Endodermal cell (in vitro differentiated cells): ENCODE data around the gene PKP2. TPM values are rescaled to one million over a fixed set of nuclear protein-coding genes. Genes with fewer than 3 reads are reported as not detected.

Experiments
- DNase-seq: peaks from one replicate; pipeline ENCODE4 v3.0.0-alpha.2; 2017
- H3K27ac ChIP-seq: 2 replicates; pipeline ENCODE4 v1.5.1; 2013; ENCODE audit warnings: mild to moderate bottlenecking, low read depth, low read length, moderate library complexity
- H3K27me3 ChIP-seq: 2 replicates; pipeline ENCODE4 v1.6.1; 2013; ENCODE audit warnings: mild to moderate bottlenecking, low read length, moderate library complexity; ENCODE audit not compliant: insufficient read depth, control insufficient read depth, poor library complexity, severe bottlenecking
- H3K36me3 ChIP-seq: 2 replicates; pipeline ENCODE4 v1.7.0; 2013; ENCODE audit warnings: mild to moderate bottlenecking, low read length, moderate library complexity; ENCODE audit not compliant: control insufficient read depth, insufficient read depth
- H3K4me1 ChIP-seq: one replicate; pipeline ENCODE4 v1.7.0; 2013; ENCODE audit warnings: low read length; ENCODE audit not compliant: control insufficient read depth, insufficient read depth
- H3K4me3 ChIP-seq: 2 replicates; pipeline ENCODE4 v1.5.1; 2013; ENCODE audit warnings: mild to moderate bottlenecking, low read length, moderate library complexity
- H3K9ac ChIP-seq: 2 replicates; pipeline ENCODE4 v1.6.1; 2013; ENCODE audit warnings: mild to moderate bottlenecking, low read length, moderate library complexity; ENCODE audit not compliant: poor library complexity, severe bottlenecking; ENCODE audit errors: extremely low read depth
- H3K9me3 ChIP-seq: 2 replicates; pipeline ENCODE4 v1.6.1; 2013; ENCODE audit warnings: mild to moderate bottlenecking, low read length, moderate library complexity; ENCODE audit not compliant: control insufficient read depth
- H3K27ac Mint-ChIP-seq: 2 replicates; pipeline ENCODE4 v1.8.0; 2020; ENCODE audit warnings: mixed read lengths
- H3K27me3 Mint-ChIP-seq: 2 replicates; pipeline ENCODE4 v1.8.0; 2021; ENCODE audit warnings: mild to moderate bottlenecking, mixed read lengths; ENCODE audit not compliant: insufficient read depth
- H3K36me3 Mint-ChIP-seq: 2 replicates; pipeline ENCODE4 v1.8.0; 2020; ENCODE audit warnings: low read depth, mixed read lengths
- H3K4me1 Mint-ChIP-seq: 2 replicates; pipeline ENCODE4 v1.8.0; 2020; ENCODE audit warnings: mixed read lengths
- H3K4me3 Mint-ChIP-seq: 2 replicates; pipeline ENCODE4 v1.8.0; 2020; ENCODE audit warnings: mild to moderate bottlenecking, moderate library complexity, mixed read lengths
- H3K9me3 Mint-ChIP-seq: 2 replicates; pipeline ENCODE4 v1.8.0; 2020; ENCODE audit warnings: mild to moderate bottlenecking, mixed read lengths
- WGBS, 2 experiments: methylation state at CpG; one replicate each; pipeline versions ENCODE4 v1.1.5 to v1.1.7; 2013; ENCODE audit warnings: missing lambda C conversion rate in 2 of 2, mixed read lengths in 1 of 2; ENCODE audit not compliant: insufficient coverage in 1 of 2, insufficient read length in 1 of 2; 5-methylcytosine and 5-hydroxymethylcytosine counted together
- total RNA-seq, 2 donors: library from RNA; stranded (reverse); fragmentation: NEBNext Ultra II Directional in 1 of 2; extraction: Animal tissue kit (Norgen Biotek cat#: 25700) in 1 of 2; gene quantifications; 2 replicates in 1 of 2; 3 replicates in 1 of 2; pipeline ENCODE4 v1.2.1, GENCODE V29; 2021
- TF ChIP-seq, protein P1 (sequence below): fragments of 200-600 bp; sonication (generic); conservative IDR thresholded peaks from 2 replicates; pipeline ENCODE4 v1.5.0; 2021; ENCODE audit warnings: antibody characterized with exemption, mild to moderate bottlenecking

Gene PKP2
- total RNA-seq, 2 donors from 2014 or later = 62.5 to 124 TPM

GRCh38 chr12:32887058-32887457, 9.5 kb downstream of the PKP2 start:
- TF ChIP-seq, protein P1, sequence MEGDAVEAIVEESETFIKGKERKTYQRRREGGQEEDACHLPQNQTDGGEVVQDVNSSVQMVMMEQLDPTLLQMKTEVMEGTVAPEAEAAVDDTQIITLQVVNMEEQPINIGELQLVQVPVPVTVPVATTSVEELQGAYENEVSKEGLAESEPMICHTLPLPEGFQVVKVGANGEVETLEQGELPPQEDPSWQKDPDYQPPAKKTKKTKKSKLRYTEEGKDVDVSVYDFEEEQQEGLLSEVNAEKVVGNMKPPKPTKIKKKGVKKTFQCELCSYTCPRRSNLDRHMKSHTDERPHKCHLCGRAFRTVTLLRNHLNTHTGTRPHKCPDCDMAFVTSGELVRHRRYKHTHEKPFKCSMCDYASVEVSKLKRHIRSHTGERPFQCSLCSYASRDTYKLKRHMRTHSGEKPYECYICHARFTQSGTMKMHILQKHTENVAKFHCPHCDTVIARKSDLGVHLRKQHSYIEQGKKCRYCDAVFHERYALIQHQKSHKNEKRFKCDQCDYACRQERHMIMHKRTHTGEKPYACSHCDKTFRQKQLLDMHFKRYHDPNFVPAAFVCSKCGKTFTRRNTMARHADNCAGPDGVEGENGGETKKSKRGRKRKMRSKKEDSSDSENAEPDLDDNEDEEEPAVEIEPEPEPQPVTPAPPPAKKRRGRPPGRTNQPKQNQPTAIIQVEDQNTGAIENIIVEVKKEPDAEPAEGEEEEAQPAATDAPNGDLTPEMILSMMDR = no peak
- no peaks in the 10 kb centered on the region for H3K9me3 ChIP-seq
- H3K36me3 ChIP-seq = peaks cover 58% of the 10 kb centered on the region
- H3K27ac ChIP-seq = no peak overlapping the region
- no peak overlapping the region for H3K4me3 ChIP-seq
- peaks cover 37% of the 10 kb centered on the region for H3K36me3 Mint-ChIP-seq
- peaks cover 60% of the 10 kb centered on the region for H3K4me1 Mint-ChIP-seq
- H3K27me3 Mint-ChIP-seq = no peaks in the 10 kb centered on the region
- no peaks in the 10 kb centered on the region for H3K27me3 ChIP-seq
- H3K4me3 Mint-ChIP-seq = no peak overlapping the region
- no peak overlapping the region for H3K9ac ChIP-seq
- 93 to 94% methylated on average over 3 of the region's 3 CpGs for WGBS, 2 experiments
- peak overlapping the region; percentile 73 for H3K27ac Mint-ChIP-seq
- H3K4me1 ChIP-seq = peaks cover 4% of the 10 kb centered on the region
- no peak for DNase-seq
- no peaks in the 10 kb centered on the region for H3K9me3 Mint-ChIP-seq

GRCh38 chr12:32885831-32886230, 10.7 kb downstream of the PKP2 start:
- no peak overlapping the region for H3K27ac ChIP-seq
- H3K27me3 Mint-ChIP-seq = no peaks in the 10 kb centered on the region

DNA sequence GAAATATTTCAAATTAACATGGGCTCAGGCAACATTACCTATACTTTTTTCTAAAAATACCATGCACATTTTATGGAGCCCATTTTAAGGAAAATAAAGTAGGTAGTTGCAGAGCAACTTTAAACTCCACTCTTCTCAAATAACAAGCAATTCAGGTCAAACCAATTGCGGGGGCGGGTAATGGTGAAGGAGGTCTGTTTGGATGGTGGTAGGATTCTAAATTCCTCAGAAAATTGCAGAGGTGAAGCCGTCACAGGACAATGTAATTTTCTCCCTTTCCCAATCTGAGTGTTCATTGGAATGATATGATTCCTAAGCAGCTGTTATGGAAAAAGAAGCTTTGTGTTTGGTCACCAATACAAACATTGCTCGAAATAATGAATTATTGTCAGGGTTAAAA, 11.6 kb downstream of the PKP2 start:
- no peaks in the 10 kb centered on the region for H3K9me3 ChIP-seq
- Mint-ChIP-seq H3K4me3 (no peak overlapping the region), H3K36me3 (peaks cover 40% of the 10 kb centered on the region), H3K4me1 (peaks cover 65% of the 10 kb centered on the region), H3K27ac (peak overlapping the region; percentile 9), H3K9me3 (no peaks in the 10 kb centered on the region), H3K27me3 (no peaks in the 10 kb centered on the region)
- H3K4me1 ChIP-seq = no peaks in the 10 kb centered on the region
- H3K27ac ChIP-seq = no peak overlapping the region
- H3K9ac ChIP-seq = no peak overlapping the region
- TF ChIP-seq, protein P1 = no peak
- no peak overlapping the region for H3K4me3 ChIP-seq
- peaks cover 66% of the 10 kb centered on the region for H3K36me3 ChIP-seq
- no peaks in the 10 kb centered on the region for H3K27me3 ChIP-seq
- WGBS, 2 experiments = 94% methylated on average over 4 of the region's 4 CpGs; no CpG with 5 or more reads in 1 of the 2 experiments
- no peak for DNase-seq

More at GRCh38 chr12:32885831-32886230, 10.7 kb downstream of the PKP2 start:
- H3K4me3 ChIP-seq = peak overlapping the region; percentile 46
- Mint-ChIP-seq H3K27ac (peak overlapping the region; percentile 44), H3K36me3 (peaks cover 36% of the 10 kb centered on the region), H3K4me1 (peaks cover 58% of the 10 kb centered on the region), H3K4me3 (peak overlapping the region; percentile 3), H3K9me3 (no peaks in the 10 kb centered on the region)
- no peaks in the 10 kb centered on the region for H3K4me1 ChIP-seq
- H3K9ac ChIP-seq = no peak overlapping the region
- WGBS, 2 experiments = 57 to 83% methylated on average over 4 of the region's 4 CpGs
- H3K9me3 ChIP-seq = no peaks in the 10 kb centered on the region
- no peaks in the 10 kb centered on the region for H3K27me3 ChIP-seq
- TF ChIP-seq, protein P1 = no peak
- no peak for DNase-seq
- H3K36me3 ChIP-seq = peaks cover 62% of the 10 kb centered on the region
